ENCODE measurements around the gene PLVAP. TPM values are rescaled to one million over a fixed set of nuclear protein-coding genes. Genes with fewer than 3 reads are reported as not detected.
"Not testable (repeated sequence)": the region's sequence is repeated elsewhere in the genome, so short reads cannot be mapped to it uniquely, and the experiment has no call there.

PLVAP gene
- total RNA-seq, 1 experiment from 2014 or later: 0.08 TPM

DNA sequence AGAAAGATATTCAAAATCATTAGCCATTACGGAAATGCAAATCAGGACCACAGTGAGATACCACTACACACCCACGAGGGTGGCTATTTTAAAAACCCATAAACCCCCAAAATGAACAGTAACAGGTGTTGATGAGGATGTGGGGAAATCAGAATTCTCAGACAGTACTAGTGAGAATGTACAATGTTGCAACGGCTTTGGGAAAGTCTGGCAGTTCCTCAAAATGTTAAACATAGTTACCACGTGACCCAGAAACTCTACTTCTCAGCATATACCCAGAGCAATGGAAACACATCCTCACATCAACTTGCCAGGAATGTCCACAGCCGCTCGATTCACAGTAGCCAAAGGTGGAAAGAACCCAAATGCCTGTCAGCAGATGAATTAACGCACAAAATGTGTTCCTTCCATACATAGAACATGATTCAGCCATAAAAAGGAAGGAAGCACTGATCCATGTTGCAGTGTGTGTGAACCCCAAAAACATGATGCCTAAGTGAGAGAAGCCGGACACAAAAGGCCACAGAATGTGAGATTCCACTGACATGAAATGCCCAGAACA, 7.0 kb downstream of the PLVAP start:
- DNase-seq (ENCODE audit: low read depth, low spot score): no peak
- CTCF ChIA-PET: no interaction called here
- H3K27me3 ChIP-seq (ENCODE audit: control insufficient read depth, insufficient read depth, low read length): no peaks in the 10 kb centered on the region
- BruUV-seq (replicated peaks): no TSS peak
- no peak for TF ChIP-seq SIN3A (IDR thresholded peaks at IDR 0.05; ENCODE audit: borderline replicate concordance, insufficient read depth, low read depth, low read length)
- TF ChIP-seq, protein P1, sequence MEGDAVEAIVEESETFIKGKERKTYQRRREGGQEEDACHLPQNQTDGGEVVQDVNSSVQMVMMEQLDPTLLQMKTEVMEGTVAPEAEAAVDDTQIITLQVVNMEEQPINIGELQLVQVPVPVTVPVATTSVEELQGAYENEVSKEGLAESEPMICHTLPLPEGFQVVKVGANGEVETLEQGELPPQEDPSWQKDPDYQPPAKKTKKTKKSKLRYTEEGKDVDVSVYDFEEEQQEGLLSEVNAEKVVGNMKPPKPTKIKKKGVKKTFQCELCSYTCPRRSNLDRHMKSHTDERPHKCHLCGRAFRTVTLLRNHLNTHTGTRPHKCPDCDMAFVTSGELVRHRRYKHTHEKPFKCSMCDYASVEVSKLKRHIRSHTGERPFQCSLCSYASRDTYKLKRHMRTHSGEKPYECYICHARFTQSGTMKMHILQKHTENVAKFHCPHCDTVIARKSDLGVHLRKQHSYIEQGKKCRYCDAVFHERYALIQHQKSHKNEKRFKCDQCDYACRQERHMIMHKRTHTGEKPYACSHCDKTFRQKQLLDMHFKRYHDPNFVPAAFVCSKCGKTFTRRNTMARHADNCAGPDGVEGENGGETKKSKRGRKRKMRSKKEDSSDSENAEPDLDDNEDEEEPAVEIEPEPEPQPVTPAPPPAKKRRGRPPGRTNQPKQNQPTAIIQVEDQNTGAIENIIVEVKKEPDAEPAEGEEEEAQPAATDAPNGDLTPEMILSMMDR (IDR thresholded peaks at IDR 0.05): no peak
- no peak for TF ChIP-seq POLR2AphosphoS5 (IDR thresholded peaks at IDR 0.05; ENCODE audit: low read depth, low read length)
- TF ChIP-seq TCF7L2 (IDR thresholded peaks at IDR 0.05; ENCODE audit: low read depth, low read length): no peak
- POLR2A ChIA-PET: no interaction called here
- H3K4me3 ChIP-seq (ENCODE audit: low read depth in 2 of 2, low read length in 2 of 2): no peak overlapping the region
- no peak for ATAC-seq
- intact Hi-C loops (cut with micrococcal nuclease; ENCODE audit: unreplicated experiment) (no loop called here), in situ Hi-C loops (cut with HindIII; ENCODE audit: low pct_unique_long_range_greater_than_20kb, low sequenced_read_pairs) (no loop called here)
- no peaks in the 10 kb centered on the region for H3K4me1 ChIP-seq (ENCODE audit: control insufficient read depth, insufficient read depth, low read length)
- H3K27ac ChIP-seq (ENCODE audit: low read length): no peak overlapping the region
- H3K9me3 ChIP-seq (ENCODE audit: control insufficient read depth, insufficient read depth, low read depth, low read length): no peaks in the 10 kb centered on the region
- H3K36me3 ChIP-seq (ENCODE audit: control insufficient read depth, insufficient read depth, low read length): no peaks in the 10 kb centered on the region

DNA sequence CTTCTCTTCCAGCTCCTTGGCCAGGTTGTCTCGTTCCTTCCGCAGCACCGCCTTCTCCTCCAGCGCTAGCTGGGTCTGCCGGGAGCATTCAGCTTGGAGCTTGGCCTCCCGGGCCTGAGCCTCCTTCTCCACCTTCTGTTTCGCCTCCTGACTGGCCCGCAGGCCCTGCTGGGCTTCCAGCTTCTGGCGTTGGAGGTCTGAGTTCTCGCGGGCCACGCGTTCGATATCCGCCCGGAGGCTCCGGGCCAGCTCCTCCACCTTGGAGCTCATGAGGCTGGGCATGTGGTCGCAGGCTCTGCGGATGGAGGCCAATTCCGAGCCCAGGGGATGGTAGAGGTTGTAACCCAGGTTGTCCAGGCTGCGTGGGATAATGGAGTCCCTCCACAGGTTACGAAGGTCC, 11.8 kb downstream of the PLVAP start:
- intact Hi-C loops (cut with micrococcal nuclease; ENCODE audit: unreplicated experiment): no loop called here
- no peaks in the 10 kb centered on the region for H3K36me3 ChIP-seq (ENCODE audit: control insufficient read depth, insufficient read depth, low read length)
- H3K4me1 ChIP-seq (ENCODE audit: control insufficient read depth, insufficient read depth, low read length): no peaks in the 10 kb centered on the region
- H3K27me3 ChIP-seq (ENCODE audit: control insufficient read depth, insufficient read depth, low read length): no peaks in the 10 kb centered on the region
- no peak for DNase-seq (ENCODE audit: low read depth, low spot score)
- H3K9me3 ChIP-seq (ENCODE audit: control insufficient read depth, insufficient read depth, low read depth, low read length): no peaks in the 10 kb centered on the region
- BruUV-seq (replicated peaks): no TSS peak
- CTCF ChIA-PET: no interaction called here
- TF ChIP-seq SIN3A (IDR thresholded peaks at IDR 0.05; ENCODE audit: borderline replicate concordance, insufficient read depth, low read depth, low read length): no peak
- TF ChIP-seq POLR2AphosphoS5 (IDR thresholded peaks at IDR 0.05; ENCODE audit: low read depth, low read length): no peak
- no peak for TF ChIP-seq TCF7L2 (IDR thresholded peaks at IDR 0.05; ENCODE audit: low read depth, low read length)
- TF ChIP-seq, protein P1 (IDR thresholded peaks at IDR 0.05): no peak
- TF ChIP-seq, protein P2, sequence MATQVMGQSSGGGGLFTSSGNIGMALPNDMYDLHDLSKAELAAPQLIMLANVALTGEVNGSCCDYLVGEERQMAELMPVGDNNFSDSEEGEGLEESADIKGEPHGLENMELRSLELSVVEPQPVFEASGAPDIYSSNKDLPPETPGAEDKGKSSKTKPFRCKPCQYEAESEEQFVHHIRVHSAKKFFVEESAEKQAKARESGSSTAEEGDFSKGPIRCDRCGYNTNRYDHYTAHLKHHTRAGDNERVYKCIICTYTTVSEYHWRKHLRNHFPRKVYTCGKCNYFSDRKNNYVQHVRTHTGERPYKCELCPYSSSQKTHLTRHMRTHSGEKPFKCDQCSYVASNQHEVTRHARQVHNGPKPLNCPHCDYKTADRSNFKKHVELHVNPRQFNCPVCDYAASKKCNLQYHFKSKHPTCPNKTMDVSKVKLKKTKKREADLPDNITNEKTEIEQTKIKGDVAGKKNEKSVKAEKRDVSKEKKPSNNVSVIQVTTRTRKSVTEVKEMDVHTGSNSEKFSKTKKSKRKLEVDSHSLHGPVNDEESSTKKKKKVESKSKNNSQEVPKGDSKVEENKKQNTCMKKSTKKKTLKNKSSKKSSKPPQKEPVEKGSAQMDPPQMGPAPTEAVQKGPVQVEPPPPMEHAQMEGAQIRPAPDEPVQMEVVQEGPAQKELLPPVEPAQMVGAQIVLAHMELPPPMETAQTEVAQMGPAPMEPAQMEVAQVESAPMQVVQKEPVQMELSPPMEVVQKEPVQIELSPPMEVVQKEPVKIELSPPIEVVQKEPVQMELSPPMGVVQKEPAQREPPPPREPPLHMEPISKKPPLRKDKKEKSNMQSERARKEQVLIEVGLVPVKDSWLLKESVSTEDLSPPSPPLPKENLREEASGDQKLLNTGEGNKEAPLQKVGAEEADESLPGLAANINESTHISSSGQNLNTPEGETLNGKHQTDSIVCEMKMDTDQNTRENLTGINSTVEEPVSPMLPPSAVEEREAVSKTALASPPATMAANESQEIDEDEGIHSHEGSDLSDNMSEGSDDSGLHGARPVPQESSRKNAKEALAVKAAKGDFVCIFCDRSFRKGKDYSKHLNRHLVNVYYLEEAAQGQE (IDR thresholded peaks at IDR 0.05; ENCODE audit: insufficient read depth in 1 of 2, low read depth in 2 of 2, low read length in 1 of 2): no peak
- no peak overlapping the region for H3K27ac ChIP-seq (ENCODE audit: low read length)
- in situ Hi-C loops (cut with HindIII; ENCODE audit: low pct_unique_long_range_greater_than_20kb, low sequenced_read_pairs): no loop called here
- POLR2A ChIA-PET: no interaction called here
- no peak for ATAC-seq
- no peak overlapping the region for H3K4me3 ChIP-seq (ENCODE audit: low read depth in 2 of 2, low read length in 2 of 2)

DNA sequence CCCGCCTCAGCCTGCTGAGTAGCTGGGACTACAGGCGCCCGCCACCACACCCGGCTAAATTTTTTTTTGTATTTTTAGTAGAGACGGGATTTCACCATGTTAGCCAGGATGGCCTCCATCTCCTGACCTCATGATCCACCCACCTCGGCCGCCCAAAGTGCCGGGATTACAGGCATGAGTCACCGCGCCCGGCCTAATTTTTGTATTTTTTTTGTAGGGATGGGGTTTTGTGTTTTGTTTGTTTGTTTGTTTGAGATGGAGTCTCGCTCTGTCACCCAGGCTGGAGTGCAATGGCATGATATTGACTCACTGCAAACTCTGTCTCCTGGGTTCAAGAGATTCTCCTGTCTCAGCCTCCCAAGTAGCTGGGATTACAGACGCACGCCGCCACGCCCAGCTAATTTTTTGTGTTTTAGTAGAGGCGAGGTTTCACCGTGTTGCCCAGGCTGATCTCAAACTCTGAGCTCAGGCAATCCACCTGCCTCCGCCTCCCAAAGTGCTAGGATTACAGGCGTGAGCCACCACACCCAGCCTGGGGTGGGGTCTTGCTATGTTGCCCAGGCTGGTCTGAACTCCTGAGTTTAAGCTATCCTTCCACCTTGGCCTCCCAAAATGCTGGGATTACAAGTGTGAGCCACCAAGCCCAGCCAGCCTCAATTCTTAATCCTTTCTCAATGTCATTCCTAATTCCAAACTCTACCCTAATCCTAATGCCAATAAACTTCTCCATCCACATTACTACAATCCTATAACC, 13.1 kb downstream of the PLVAP start:
- H3K36me3 ChIP-seq (ENCODE audit: control insufficient read depth, insufficient read depth, low read length); intact Hi-C loops (cut with micrococcal nuclease; ENCODE audit: unreplicated experiment); H3K9me3 ChIP-seq (ENCODE audit: control insufficient read depth, insufficient read depth, low read depth, low read length); DNase-seq (ENCODE audit: low read depth, low spot score); in situ Hi-C loops (cut with HindIII; ENCODE audit: low pct_unique_long_range_greater_than_20kb, low sequenced_read_pairs); H3K4me3 ChIP-seq (ENCODE audit: low read depth in 2 of 2, low read length in 2 of 2); BruUV-seq (replicated peaks); H3K27ac ChIP-seq (ENCODE audit: low read length); ATAC-seq; H3K4me1 ChIP-seq (ENCODE audit: control insufficient read depth, insufficient read depth, low read length); POLR2A ChIA-PET; H3K27me3 ChIP-seq (ENCODE audit: control insufficient read depth, insufficient read depth, low read length): not testable (repeated sequence)
- CTCF ChIA-PET: interaction anchor here (0.6 kb wide), 1 partner anchor 19 kb away, joined by 4 read pairs; no protein-coding TSS in a partner anchor
